SK-MEL-5 (cell line): ENCODE data around the gene SGCD. TPM values are rescaled to one million over a fixed set of nuclear protein-coding genes. Genes with fewer than 3 reads are reported as not detected.

Source experiments
- DNase-seq: peaks from one replicate; pipeline ENCODE4 v3.0.0-alpha.2; 2016; ENCODE audit warnings: low read depth, low spot score
- in situ Hi-C: cut with HindIII; loops from 2 replicates; pipeline ENCODE4 v1.10.0; 2016; ENCODE audit warnings: low sequenced_read_pairs, high pct_unique_total_duplicates, low pct_unique_long_range_greater_than_20kb
- total RNA-seq: library from RNA; depleted of rRNA; stranded (reverse); fragments of >200 nt; shearing (Covaris generic); gene quantifications from 2 replicates; pipeline ENCODE4 v1.2.3, GENCODE V29; 2014

Gene SGCD
- total RNA-seq, 1 experiment from 2014 or later, result 27.2 TPM

DNA sequence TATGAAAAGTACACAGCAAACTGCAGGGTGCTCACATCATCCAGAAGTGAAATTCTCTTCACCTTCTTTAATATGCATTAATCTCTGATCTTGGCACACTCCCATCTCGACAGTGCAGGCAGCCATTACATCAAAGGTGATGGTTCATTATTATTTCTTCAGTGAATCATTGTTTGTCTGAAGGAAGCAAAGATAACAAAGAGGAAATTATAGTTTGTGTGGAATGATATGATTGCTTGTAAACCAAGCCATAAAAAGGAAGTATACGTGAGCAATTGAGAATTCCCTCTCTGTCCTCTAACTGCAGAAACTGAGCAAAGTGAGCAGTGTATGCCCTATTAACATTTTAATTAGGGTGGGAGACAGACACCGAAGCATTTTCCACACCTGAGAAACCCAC is 351.5 kb downstream of the SGCD start:
- in situ Hi-C loops, result no loop called here
- peak; percentile 0 for DNase-seq

GRCh38 chr5:156680831-156681230 is 353.9 kb downstream of the SGCD start:
- in situ Hi-C loops, result no loop called here
- DNase-seq, result no peak

DNA sequence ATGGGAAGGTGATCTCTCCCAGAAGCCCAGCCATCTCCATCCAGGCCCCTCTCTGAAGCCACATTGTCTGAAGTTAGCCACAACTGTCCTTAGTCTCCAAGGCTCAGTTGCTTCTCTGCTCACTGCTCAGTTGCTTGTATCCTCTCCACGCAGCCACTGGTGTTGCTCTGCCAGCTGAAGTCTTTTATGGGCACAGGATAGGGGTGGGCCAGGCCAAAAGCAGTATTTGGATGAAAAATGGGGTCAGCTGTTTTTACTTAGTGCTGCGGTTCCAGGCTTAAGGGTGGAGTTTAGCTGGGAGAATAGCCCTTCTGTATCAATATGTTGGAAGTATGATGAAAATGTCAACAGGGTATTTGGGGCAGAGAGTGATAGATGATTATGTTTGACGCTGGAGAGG is 354.3 kb downstream of the SGCD start:
- in situ Hi-C loops, result no loop called here

GRCh38 chr5:156682971-156683370 is 356.0 kb downstream of the SGCD start:
- in situ Hi-C loops, result no loop called here

More for the DNA sequence above, 354.3 kb downstream of the SGCD start:
- DNase-seq, result no peak

DNA sequence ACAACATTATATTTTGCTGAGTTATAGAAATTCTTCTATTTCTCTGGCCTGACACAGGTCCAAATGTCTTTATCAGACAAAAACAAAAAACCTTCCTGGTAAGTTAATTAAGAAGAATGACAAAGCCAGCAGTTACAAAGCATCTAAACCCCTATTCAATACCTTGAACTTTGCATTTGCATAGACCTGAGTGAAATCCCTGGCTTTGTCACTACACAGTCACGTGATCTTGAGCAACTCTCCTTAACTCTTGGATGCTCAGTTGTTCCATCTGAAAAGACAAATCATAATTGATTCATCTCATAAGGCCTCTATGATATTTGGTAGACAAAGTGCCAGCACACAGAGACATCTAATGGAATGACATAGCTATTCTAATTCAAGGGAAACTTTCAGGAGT is 356.5 kb downstream of the SGCD start:
- in situ Hi-C loops, result no loop called here
- DNase-seq, result no peak

More at GRCh38 chr5:156682971-156683370, 356.0 kb downstream of the SGCD start:
- DNase-seq, result no peak

DNA sequence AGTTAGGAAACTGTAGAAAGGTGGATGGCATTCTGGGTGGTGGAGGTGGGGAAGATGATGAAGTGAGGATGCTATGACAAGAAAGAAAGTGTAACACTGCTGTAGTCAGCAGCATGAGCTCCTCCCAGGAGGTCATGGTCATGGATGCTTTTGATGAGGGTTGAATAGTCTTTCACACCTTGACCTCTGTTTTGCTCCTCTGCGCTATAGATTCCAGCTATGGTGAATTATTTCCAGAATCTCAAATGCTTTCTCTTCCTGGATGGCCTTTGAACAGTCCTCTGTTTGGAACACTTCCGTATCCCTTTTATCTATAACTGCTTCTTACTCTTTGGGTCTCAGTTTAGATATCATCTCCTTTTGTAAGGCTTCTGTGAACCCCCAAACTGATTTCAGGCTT is 357.3 kb downstream of the SGCD start:
- in situ Hi-C loops, result no loop called here
- no peak for DNase-seq

- DNase-seq, result no peak
- in situ Hi-C loops, result no loop called here
These were observed 358.5 kb downstream of the SGCD start for GRCh38 chr5:156685481-156685880.

GRCh38 chr5:156686380-156686779 is 359.4 kb downstream of the SGCD start:
- in situ Hi-C loops, result no loop called here
- DNase-seq, result no peak

- in situ Hi-C loops, result no loop called here
These were observed 359.8 kb downstream of the SGCD start for GRCh38 chr5:156686796-156687195.

DNA sequence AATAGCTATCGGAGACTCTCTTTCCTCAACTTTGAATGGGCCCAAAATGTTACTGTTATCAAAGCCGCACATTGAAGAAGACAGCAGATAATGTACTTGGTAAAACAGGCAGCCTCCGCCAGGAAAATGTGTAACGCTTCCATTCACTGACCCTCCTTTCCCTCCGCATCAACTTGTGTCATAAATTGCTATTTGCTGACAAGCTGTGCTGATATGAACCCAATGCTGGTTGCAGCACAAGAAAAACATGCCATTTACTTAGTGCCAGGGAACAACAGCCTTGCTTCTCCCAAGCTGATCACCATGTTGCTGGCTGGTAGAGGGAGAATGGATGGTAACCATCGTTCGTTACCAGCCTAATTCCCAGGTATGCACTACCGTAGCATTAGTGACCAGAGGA is 360.6 kb downstream of the SGCD start:
- no peak for DNase-seq

More at GRCh38 chr5:156686796-156687195, 359.8 kb downstream of the SGCD start:
- no peak for DNase-seq

GRCh38 chr5:156691572-156691971 is 364.6 kb downstream of the SGCD start:
- in situ Hi-C loops, result no loop called here
- no peak for DNase-seq

More for the DNA sequence above, 360.6 kb downstream of the SGCD start:
- in situ Hi-C loops, result no loop called here

GRCh38 chr5:156693113-156693512 is 366.1 kb downstream of the SGCD start:
- in situ Hi-C loops, result no loop called here

GRCh38 chr5:156694598-156694997 is 367.6 kb downstream of the SGCD start:
- in situ Hi-C loops, result no loop called here
- no peak for DNase-seq

More at GRCh38 chr5:156693113-156693512, 366.1 kb downstream of the SGCD start:
- no peak for DNase-seq

DNA sequence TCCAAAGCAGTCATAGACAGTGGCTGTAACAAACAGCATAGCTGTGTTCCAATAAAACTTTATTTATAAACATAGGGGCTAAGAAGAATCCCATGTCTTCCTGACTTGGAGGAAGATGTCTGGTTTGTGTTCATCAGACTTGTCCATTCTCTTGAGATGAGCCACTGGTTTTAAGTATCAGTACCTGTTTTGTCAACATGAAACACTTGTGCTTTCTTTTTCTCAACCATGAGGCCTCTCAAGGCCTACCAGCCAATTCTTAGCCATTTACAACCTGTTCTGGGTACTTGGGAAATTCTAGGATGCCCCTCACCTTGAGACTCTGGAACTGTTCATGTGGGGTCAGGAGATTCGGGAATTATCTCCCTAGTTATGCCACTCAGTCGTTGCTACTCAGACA is 368.8 kb downstream of the SGCD start:
- in situ Hi-C loops, result no loop called here
- no peak for DNase-seq

- in situ Hi-C loops, result no loop called here
- DNase-seq, result no peak
These were observed 371.4 kb downstream of the SGCD start for GRCh38 chr5:156698323-156698722.

DNA sequence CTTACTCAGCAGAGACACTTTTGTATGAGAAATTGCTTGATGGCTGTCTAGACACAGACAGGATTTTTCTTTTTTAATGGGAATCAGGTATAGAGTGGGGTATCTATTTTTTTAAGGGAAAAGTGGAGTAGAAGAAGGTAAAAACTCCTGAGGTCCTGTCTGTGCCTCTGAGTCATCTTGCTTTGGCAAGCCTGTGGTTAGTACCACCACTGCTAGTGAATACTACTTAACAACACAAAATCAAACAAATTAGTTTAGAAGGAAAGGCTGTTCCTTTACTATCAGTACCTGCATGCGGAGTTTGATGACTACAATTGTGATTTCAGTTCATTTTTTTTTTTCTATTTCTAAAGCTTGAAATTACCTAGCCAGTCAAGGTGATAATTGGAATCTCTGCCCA is 372.2 kb downstream of the SGCD start:
- no peak for DNase-seq
- in situ Hi-C loops, result no loop called here

- DNase-seq, result no peak
- in situ Hi-C loops, result no loop called here
These were observed 377.2 kb downstream of the SGCD start for GRCh38 chr5:156704139-156704538.

GRCh38 chr5:156706631-156707030 is 379.7 kb downstream of the SGCD start:
- no peak for DNase-seq
- in situ Hi-C loops, result no loop called here

- DNase-seq, result no peak
- in situ Hi-C loops, result no loop called here
These were observed 380.8 kb downstream of the SGCD start for GRCh38 chr5:156707750-156708149.

DNA sequence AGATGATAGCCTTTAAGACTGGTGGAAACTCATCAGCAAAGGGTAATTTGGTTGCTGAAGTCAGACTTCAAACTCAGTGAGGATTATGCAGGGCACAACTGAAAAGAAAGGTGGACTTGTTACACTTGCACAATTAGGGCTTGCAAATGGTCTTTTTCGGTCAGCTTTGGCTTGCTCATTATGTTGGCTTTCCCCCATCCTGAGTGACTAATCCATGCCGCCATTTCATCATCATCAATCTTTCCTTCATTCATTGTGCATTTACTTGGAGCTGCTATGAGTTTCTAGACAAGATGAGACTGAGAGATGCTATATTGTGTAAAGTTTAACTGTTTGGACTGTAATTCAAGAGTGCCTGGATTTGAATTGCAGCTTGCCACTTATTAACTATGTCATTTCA is 388.3 kb downstream of the SGCD start:
- in situ Hi-C loops, result no loop called here

More for the DNA sequence above, 388.3 kb downstream of the SGCD start:
- peak; percentile 4 for DNase-seq
